ENCODE results near the gene C1QTNF5. TPM values are rescaled to one million over a fixed set of nuclear protein-coding genes. Genes with fewer than 3 reads are reported as not detected.

Gene C1QTNF5, protein sequence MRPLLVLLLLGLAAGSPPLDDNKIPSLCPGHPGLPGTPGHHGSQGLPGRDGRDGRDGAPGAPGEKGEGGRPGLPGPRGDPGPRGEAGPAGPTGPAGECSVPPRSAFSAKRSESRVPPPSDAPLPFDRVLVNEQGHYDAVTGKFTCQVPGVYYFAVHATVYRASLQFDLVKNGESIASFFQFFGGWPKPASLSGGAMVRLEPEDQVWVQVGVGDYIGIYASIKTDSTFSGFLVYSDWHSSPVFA
- not detected in 2 replicates for total RNA-seq (2022)
- not detected for Bru-seq, nascent RNA
- BruChase-seq, experiment 1, labeled RNA remaining after a 6-hour chase: not detected
- BruChase-seq, experiment 2, labeled RNA remaining after a 2-hour chase: not detected
- long read RNA-seq: 0 reads

GRCh38 chr11:119340335-119341221 is at the start of gene C1QTNF5:
Gene C1QTNF5, minus strand, starts transcription at chr11:119340883. Its CDS starts 486 bp downstream, at chr11:119340397.
- TF ChIP-seq, protein P1, sequence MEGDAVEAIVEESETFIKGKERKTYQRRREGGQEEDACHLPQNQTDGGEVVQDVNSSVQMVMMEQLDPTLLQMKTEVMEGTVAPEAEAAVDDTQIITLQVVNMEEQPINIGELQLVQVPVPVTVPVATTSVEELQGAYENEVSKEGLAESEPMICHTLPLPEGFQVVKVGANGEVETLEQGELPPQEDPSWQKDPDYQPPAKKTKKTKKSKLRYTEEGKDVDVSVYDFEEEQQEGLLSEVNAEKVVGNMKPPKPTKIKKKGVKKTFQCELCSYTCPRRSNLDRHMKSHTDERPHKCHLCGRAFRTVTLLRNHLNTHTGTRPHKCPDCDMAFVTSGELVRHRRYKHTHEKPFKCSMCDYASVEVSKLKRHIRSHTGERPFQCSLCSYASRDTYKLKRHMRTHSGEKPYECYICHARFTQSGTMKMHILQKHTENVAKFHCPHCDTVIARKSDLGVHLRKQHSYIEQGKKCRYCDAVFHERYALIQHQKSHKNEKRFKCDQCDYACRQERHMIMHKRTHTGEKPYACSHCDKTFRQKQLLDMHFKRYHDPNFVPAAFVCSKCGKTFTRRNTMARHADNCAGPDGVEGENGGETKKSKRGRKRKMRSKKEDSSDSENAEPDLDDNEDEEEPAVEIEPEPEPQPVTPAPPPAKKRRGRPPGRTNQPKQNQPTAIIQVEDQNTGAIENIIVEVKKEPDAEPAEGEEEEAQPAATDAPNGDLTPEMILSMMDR (IDR thresholded peaks at IDR 0.05; ENCODE audit: unreplicated experiment): no peak
- no peak for DNase-seq (ENCODE audit: unreplicated experiment)
- H3K36me3 Mint-ChIP-seq (ENCODE audit: insufficient read depth, unreplicated experiment): no peaks in the 10 kb centered on the region
- ChIA-PET POLR2A (no interaction called here), CTCF (interaction anchor here (0.6 to 5.9 kb wide), 10 partner anchors 15 to 313 kb away, joined by 3 to 49 read pairs (median 4); no protein-coding TSS in a partner anchor)
- H3K27me3 Mint-ChIP-seq (ENCODE audit: insufficient read depth, unreplicated experiment): peaks cover 11% of the 10 kb centered on the region
- H3K4me3 Mint-ChIP-seq (ENCODE audit: unreplicated experiment): no peak within 1 kb of the TSS
- no TSS peak for BruUV-seq (replicated peaks)
- H3K9me3 Mint-ChIP-seq (ENCODE audit: unreplicated experiment): no peaks in the 10 kb centered on the region
- no peak within 1 kb of the TSS for H3K27ac Mint-ChIP-seq (ENCODE audit: low read depth, unreplicated experiment)
- H3K4me1 Mint-ChIP-seq (ENCODE audit: insufficient read depth, unreplicated experiment): peaks cover 29% of the 10 kb centered on the region
- intact Hi-C loops (cut with micrococcal nuclease): no loop called here

DNA sequence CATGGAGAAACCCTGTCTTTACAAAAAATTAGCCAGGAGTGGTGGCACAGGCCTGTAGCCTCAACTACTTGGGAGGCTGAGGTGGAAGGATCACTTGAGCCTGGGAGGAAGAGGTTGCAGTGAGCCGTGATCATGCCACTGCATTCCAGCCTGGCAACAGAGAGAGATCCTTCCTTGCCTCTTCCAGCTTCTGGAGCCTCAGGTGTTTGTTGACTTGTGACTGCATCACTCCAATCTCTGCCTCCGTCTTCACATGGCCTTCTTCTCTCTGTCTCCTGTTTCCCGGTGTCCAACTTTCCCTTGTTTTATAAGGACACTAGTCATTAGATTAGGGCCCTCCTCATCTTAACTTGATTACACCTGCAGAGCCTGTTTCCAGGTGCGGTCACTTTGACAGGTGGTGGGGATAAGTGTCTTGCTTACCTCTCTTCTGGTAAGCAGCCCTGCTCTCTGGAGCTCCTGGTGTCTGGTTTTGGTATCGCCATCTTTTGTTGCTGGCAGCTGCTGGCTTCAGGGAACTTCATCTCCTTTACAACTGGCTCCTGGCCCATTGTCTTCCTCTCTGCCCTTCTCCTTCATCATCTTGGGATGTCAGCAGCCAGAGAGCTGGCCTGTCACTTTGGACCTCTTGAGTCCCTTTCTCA is 49.0 kb upstream of the C1QTNF5 start:
- POLR2A ChIA-PET: no interaction called here
- intact Hi-C loops (cut with micrococcal nuclease): no loop called here
- DNase-seq (ENCODE audit: unreplicated experiment): no peak
- Mint-ChIP-seq H3K4me1 (ENCODE audit: insufficient read depth, unreplicated experiment) (no peaks in the 10 kb centered on the region), H3K27me3 (ENCODE audit: insufficient read depth, unreplicated experiment) (no peaks in the 10 kb centered on the region), H3K27ac (ENCODE audit: low read depth, unreplicated experiment) (no peak overlapping the region), H3K4me3 (ENCODE audit: unreplicated experiment) (no peak overlapping the region), H3K9me3 (ENCODE audit: unreplicated experiment) (no peaks in the 10 kb centered on the region), H3K36me3 (ENCODE audit: insufficient read depth, unreplicated experiment) (no peaks in the 10 kb centered on the region)
- CTCF ChIA-PET: interaction anchor here (0.6 kb wide), 1 partner anchor 27 kb away, joined by 3 read pairs; no protein-coding TSS in a partner anchor
- no TSS peak for BruUV-seq (replicated peaks)
- TF ChIP-seq, protein P1 (IDR thresholded peaks at IDR 0.05; ENCODE audit: unreplicated experiment): no peak

DNA sequence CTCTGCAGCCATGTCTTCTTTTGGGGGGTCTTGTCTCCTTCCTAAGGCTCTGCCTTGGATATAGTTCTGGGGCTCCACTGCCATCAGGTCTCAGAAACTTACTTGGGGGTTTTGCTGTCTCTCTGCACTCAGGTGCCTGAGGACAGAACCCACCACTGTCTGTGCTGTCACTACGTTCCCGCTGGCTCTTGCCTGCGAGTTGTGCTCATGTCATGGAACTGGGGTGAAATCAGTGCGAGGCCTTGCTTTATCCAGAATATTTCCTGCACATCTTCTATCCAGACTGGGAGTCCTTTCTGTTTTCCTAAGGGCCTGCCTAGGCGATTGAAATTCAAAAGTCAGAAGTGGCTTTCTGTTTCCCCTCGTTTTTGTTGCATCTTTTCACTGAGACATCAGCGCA is 47.4 kb upstream of the C1QTNF5 start:
- Mint-ChIP-seq H3K4me1 (ENCODE audit: insufficient read depth, unreplicated experiment) (no peaks in the 10 kb centered on the region), H3K27me3 (ENCODE audit: insufficient read depth, unreplicated experiment) (no peaks in the 10 kb centered on the region), H3K9me3 (ENCODE audit: unreplicated experiment) (no peaks in the 10 kb centered on the region), H3K27ac (ENCODE audit: low read depth, unreplicated experiment) (no peak overlapping the region), H3K4me3 (ENCODE audit: unreplicated experiment) (no peak overlapping the region), H3K36me3 (ENCODE audit: insufficient read depth, unreplicated experiment) (no peaks in the 10 kb centered on the region)
- no TSS peak for BruUV-seq (replicated peaks)
- CTCF ChIA-PET: interaction anchor here (0.6 kb wide), 1 partner anchor 191 kb away, joined by 3 read pairs; no protein-coding TSS in a partner anchor
- intact Hi-C loops (cut with micrococcal nuclease): no loop called here
- TF ChIP-seq, protein P1 (IDR thresholded peaks at IDR 0.05; ENCODE audit: unreplicated experiment): no peak
- DNase-seq (ENCODE audit: unreplicated experiment): no peak
- POLR2A ChIA-PET: no interaction called here

Data from MCF 10A (cell line).